HepG2 (cell line): Measurements from ENCODE around the gene ATP9A. TPM values are rescaled to one million over a fixed set of nuclear protein-coding genes. Genes with fewer than 3 reads are reported as not detected.
A peak's percentile ranks its signal among the peaks of the same experiment; 100 is the strongest.

Experiments used
- AKNA ChIP-seq: sonication (generic); formaldehyde crosslinking; IDR thresholded peaks from 2 replicates; pipeline ENCODE4 v1.4.0; 2020; ENCODE audit warnings: missing genetic modification reagents, borderline replicate concordance
- ARID5B ChIP-seq: IDR thresholded peaks from 2 replicates; pipeline ENCODE4 v1.4.0; 2020; ENCODE audit warnings: mild to moderate bottlenecking, missing genetic modification reagents
- BRF2 ChIP-seq: sonication (generic); formaldehyde crosslinking; IDR thresholded peaks from 2 replicates; pipeline ENCODE4 v1.8.1; 2022; ENCODE audit warnings: mild to moderate bottlenecking, missing genetic modification reagents
- GLI4 ChIP-seq: sonication (generic); formaldehyde crosslinking; IDR thresholded peaks from 2 replicates; pipeline ENCODE4 v1.5.1; 2020; ENCODE audit warnings: missing genetic modification reagents, mild to moderate bottlenecking, moderate library complexity, borderline replicate concordance
- KLF6 ChIP-seq: IDR thresholded peaks from 2 replicates; pipeline ENCODE4 v1.8.0; 2016; ENCODE audit warnings: missing biosample characterization, missing genetic modification reagents
- MEIS1 ChIP-seq: sonication (generic); formaldehyde crosslinking; IDR thresholded peaks from 2 replicates; pipeline ENCODE4 v1.9.0; 2021; ENCODE audit warnings: mild to moderate bottlenecking, missing genetic modification reagents, moderate library complexity, borderline replicate concordance
- TBP ChIP-seq: sonication (generic); formaldehyde crosslinking; IDR thresholded peaks from 2 replicates; pipeline ENCODE4 v1.5.0; 2020; ENCODE audit warnings: missing genetic modification reagents
- ZFP37 ChIP-seq: sonication (generic); formaldehyde crosslinking; IDR thresholded peaks from 2 replicates; pipeline ENCODE4 v1.4.0; 2020; ENCODE audit warnings: missing genetic modification reagents, borderline replicate concordance
- ZHX2 ChIP-seq, 2 experiments: sonication (generic) in 1 of 2; formaldehyde crosslinking in 1 of 2; IDR thresholded peaks; 2 replicates each; pipeline versions ENCODE4 v1.6.1 to v1.9.0; 2014 to 2022; ENCODE audit warnings: antibody characterized with exemption in 1 of 2, borderline replicate concordance in 1 of 2, inconsistent platforms in 1 of 2, low read depth in 1 of 2, missing genetic modification reagents in 1 of 2
- ZNF143 ChIP-seq: sonication (generic); formaldehyde crosslinking; IDR thresholded peaks from 2 replicates; pipeline ENCODE4 v1.4.0; 2020; ENCODE audit warnings: missing genetic modification reagents
- ZNF446 ChIP-seq: sonication (generic); formaldehyde crosslinking; IDR thresholded peaks from 2 replicates; pipeline ENCODE4 v1.5.0; 2020; ENCODE audit warnings: mild to moderate bottlenecking, missing genetic modification reagents
- ZNF616 ChIP-seq: sonication (generic); formaldehyde crosslinking; IDR thresholded peaks from 2 replicates; pipeline ENCODE4 v1.5.0; 2020; ENCODE audit warnings: low read depth, mild to moderate bottlenecking, missing genetic modification reagents
- ZNF678 ChIP-seq: sonication (generic); formaldehyde crosslinking; IDR thresholded peaks from 2 replicates; pipeline ENCODE4 v1.4.0; 2020; ENCODE audit warnings: mild to moderate bottlenecking, missing genetic modification reagents
- ZNF75D ChIP-seq: sonication (generic); formaldehyde crosslinking; IDR thresholded peaks from 2 replicates; pipeline ENCODE4 v1.8.1; 2023; ENCODE audit warnings: missing genetic modification reagents, mild to moderate bottlenecking, borderline replicate concordance
- polyA plus RNA-seq, 8 experiments: library from polyadenylated mRNA; depleted of rRNA in 3 of 8; stranded (reverse) in 7 of 8; unstranded in 1 of 8; fragments of >200 nt; fragmentation: Illumina TruSeq in 4 of 8; extraction: Trizol in 4 of 8; gene quantifications; 2 replicates each; pipeline versions ENCODE4 v1.2.1 to v1.2.3, GENCODE V29; 2011 to 2016; ENCODE audit warnings: low read depth in 4 of 8, missing spikeins in 1 of 8, mixed read lengths in 1 of 8; ENCODE audit not compliant: insufficient read depth in 1 of 8
- total RNA-seq, 5 experiments: library from RNA; depleted of rRNA; stranded (reverse); fragments of >200 nt; fragmentation: Illumina TruSeq; extraction: Trizol; gene quantifications; 2 replicates each; pipeline ENCODE4 v1.2.3, GENCODE V29; 2016; ENCODE audit warnings: low read depth in 1 of 5

The ATP9A gene
- total and polyA plus RNA-seq, 2 of the 13 experiments (the other 11 are each of a cell fraction or from before 2014, with no cell fraction given), result 11.8 to 18.5 TPM

GRCh38 chr20:51811042-51811355 lies 42.8 kb upstream of the ATP9A start (continued):
- TF ChIP-seq ARID5B (peak; percentile 99), MEIS1 (no peak), ZNF616 (CRISPR knock-in tag) (no peak), BRF2 (CRISPR knock-in tag) (no peak), ZNF446 (CRISPR knock-in tag) (no peak), TBP (CRISPR knock-in tag) (no peak), ZNF75D (CRISPR knock-in tag) (no peak), ZHX2 (IDR thresholded peaks at IDR 0.05; ENCODE audit: low read depth) (peak; percentile 67; the same call in 1 of the 2 replicates), ZHX2 (CRISPR knock-in tag; IDR thresholded peaks at IDR 0.05; ENCODE audit: borderline replicate concordance) (no peak), ZNF678 (no peak), ZFP37 (no peak), AKNA (CRISPR knock-in tag) (no peak), KLF6 (peak; percentile 72; the same call in 1 of the 2 replicates), ZNF143 (CRISPR knock-in tag) (no peak), GLI4 (CRISPR knock-in tag) (no peak)
